HK-2 (cell line): Measurements from ENCODE around the gene PPFIBP2.
"Not testable (repeated sequence)": the region's sequence is repeated elsewhere in the genome, so short reads cannot be mapped to it uniquely, and the experiment has no call there.

Experiments used
- DNase-seq: peaks from one replicate; pipeline ENCODE4 v3.0.0-alpha.2; 2018; ENCODE audit not compliant: unreplicated experiment

Gene PPFIBP2

GRCh38 chr11:7499081-7499480 is 14.7 kb upstream of the PPFIBP2 start:
- no peak for DNase-seq

GRCh38 chr11:7500251-7500650 is 13.5 kb upstream of the PPFIBP2 start:
- DNase-seq = no peak

GRCh38 chr11:7501251-7501650 is 12.5 kb upstream of the PPFIBP2 start:
- no peak for DNase-seq

- DNase-seq = no peak
These were observed 11.9 kb upstream of the PPFIBP2 start for GRCh38 chr11:7501894-7502293.

GRCh38 chr11:7506243-7506642 is 7.6 kb upstream of the PPFIBP2 start:
- DNase-seq = no peak

- no peak for DNase-seq
These were observed 5.7 kb upstream of the PPFIBP2 start for GRCh38 chr11:7508087-7508486.

GRCh38 chr11:7509966-7510365 is 3.8 kb upstream of the PPFIBP2 start:
- DNase-seq = no peak

GRCh38 chr11:7511401-7511800 is 2.4 kb upstream of the PPFIBP2 start:
- DNase-seq = no peak

- no peak for DNase-seq
These were observed 1.1 kb upstream of the PPFIBP2 start for GRCh38 chr11:7512525-7513233.

- DNase-seq = no peak
These were observed 346 bp downstream of the PPFIBP2 start for GRCh38 chr11:7514099-7514591.

- DNase-seq = no peak
These were observed 1.7 kb downstream of the PPFIBP2 start for GRCh38 chr11:7515447-7515886.

GRCh38 chr11:7516475-7516874 is 2.7 kb downstream of the PPFIBP2 start:
- DNase-seq = no peak

- not testable (repeated sequence) for DNase-seq
These were observed 3.9 kb downstream of the PPFIBP2 start for GRCh38 chr11:7517743-7518142.

GRCh38 chr11:7518811-7519562 is 5.2 kb downstream of the PPFIBP2 start:
- no peak for DNase-seq

- DNase-seq = no peak
These were observed 6.5 kb downstream of the PPFIBP2 start for GRCh38 chr11:7520011-7520942.

GRCh38 chr11:7520981-7521487 is 7.2 kb downstream of the PPFIBP2 start:
- DNase-seq = no peak

GRCh38 chr11:7522121-7522520 is 8.3 kb downstream of the PPFIBP2 start:
- DNase-seq = no peak

- no peak for DNase-seq
These were observed 8.7 kb downstream of the PPFIBP2 start for GRCh38 chr11:7522546-7522945.

- no peak for DNase-seq
These were observed 9.8 kb downstream of the PPFIBP2 start for GRCh38 chr11:7523416-7524210.

GRCh38 chr11:7524462-7525235 is 10.8 kb downstream of the PPFIBP2 start:
- DNase-seq = no peak
